K562 treated with DMSO at 1 percent for 12 hours (cell line): ENCODE results near the gene USP11. TPM values are rescaled to one million over a fixed set of nuclear protein-coding genes. Genes with fewer than 3 reads are reported as not detected.

ENCODE experiments used
- total RNA-seq: library from RNA; unstranded; fragments of 300-600 nt; gene quantifications from 2 replicates; pipeline ENCODE4 v1.2.3, GENCODE V29; 2022; ENCODE audit not compliant: insufficient read depth

Gene USP11
- 20.3 and 28.7 TPM in 2 replicates for total RNA-seq

GRCh38 chrX:47232803-47233332 lies at the start of gene USP11:
Gene USP11 (plus strand): TSS chrX:47233009. CDS start chrX:47233044, 35 bp downstream.

DNA sequence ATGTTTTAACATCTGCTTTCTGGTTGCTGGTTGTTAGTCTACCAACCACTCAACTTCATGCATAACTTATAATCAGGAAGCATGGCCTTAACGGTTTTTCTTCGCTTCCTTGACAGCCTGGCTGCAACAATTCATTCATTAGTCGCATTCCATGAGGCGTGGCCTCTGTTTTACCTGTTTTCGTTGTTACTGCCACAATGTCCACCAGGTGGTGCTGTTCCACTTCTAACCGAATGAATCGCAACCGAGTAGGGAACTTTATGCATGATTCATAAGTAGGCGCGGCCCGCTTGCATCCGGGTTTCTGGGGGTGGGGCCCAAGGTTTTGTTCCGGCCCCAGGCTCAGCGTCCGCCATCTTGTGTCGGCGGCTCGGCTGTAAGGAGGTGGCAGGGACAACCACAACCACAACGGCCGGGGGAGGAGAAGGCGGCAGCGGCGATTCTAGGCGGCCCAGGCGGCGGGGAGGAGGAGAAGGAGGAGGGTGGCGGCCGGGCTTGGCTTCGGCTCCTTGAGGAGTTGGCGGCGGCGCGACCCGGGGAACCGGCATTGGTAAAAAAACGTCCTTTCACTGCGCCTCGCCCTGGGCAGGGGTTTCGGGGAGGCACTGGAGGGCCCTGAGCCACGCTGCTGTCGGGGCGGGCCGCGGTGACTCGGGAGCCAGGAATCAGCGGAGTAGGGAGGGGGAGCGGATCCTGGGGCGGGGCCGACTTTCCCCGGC lies 39.2 kb upstream of the USP11 start, which contains the start of gene UBA1:
Gene UBA1, plus strand, starts transcription at position 355 of the 719 bp plus-strand sequence. CDS start 4,974 bp downstream, outside the sequence.

GRCh38 chrX:47218280-47218919 lies 14.4 kb upstream of the USP11 start, which contains the start of gene CDK16:
Gene CDK16 (plus strand): TSS chrX:47218681. CDS start chrX:47223558, 4,877 bp downstream.

Other genes with a start within 250 kb of the USP11 start
- gene RGN, start 154.6 kb upstream of the USP11 start, total RNA-seq = not detected in 2 replicates
- 170 and 286 TPM in 2 replicates for gene NDUFB11, start 88.3 kb upstream of the USP11 start, total RNA-seq
- gene RBM10, start 87.8 kb upstream of the USP11 start, total RNA-seq = 37.1 and 56.9 TPM in 2 replicates
- gene UBA1, start 39.2 kb upstream of the USP11 start, total RNA-seq = 136 and 228 TPM in 2 replicates
- gene CDK16, start 14.3 kb upstream of the USP11 start, total RNA-seq = 35.8 and 71.0 TPM in 2 replicates
- gene ZNF157, start 137.6 kb downstream of the USP11 start, total RNA-seq = not detected in 2 replicates